ENCODE measurements around the gene KRT35. TPM values are rescaled to one million over a fixed set of nuclear protein-coding genes. Genes with fewer than 3 reads are reported as not detected.
A peak's percentile ranks its signal among the peaks of the same experiment; 100 is the strongest.

Gene KRT35
- total RNA-seq, 4 donors from 2014 or later, result not detected

DNA sequence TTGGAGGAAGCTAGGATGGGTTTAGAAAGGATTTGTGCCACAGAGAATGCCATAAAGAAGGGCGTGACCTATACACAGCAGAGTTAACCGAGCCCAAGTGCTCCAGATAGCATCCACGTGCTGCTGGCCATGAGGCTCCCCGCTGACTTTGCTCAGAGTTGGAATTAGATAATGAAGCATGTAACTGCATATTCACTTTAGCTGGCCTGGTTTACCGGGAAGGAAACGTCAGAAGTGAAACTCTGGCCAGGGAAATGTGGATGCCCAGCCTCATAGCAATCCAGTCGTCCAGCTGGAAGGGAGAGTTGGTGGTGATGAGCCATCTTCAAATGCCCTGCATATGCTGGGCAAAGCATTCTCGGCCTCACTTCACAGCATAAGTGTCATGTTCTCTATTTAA is 6.1 kb downstream of the KRT35 start:
- intact Hi-C loops (cut with DNase I), result no loop called here
- peaks cover 0 to 8% (median 7%) of the 10 kb centered on the region in 4 donors for H3K9me3 ChIP-seq
- no peak for DNase-seq (ENCODE audit: extremely low spot score)
- WGBS, result 84% methylated on average over 8 of the region's 8 CpGs
- no peak for TF ChIP-seq POLR2AphosphoS5 (IDR thresholded peaks at IDR 0.05)
- no peak for TF ChIP-seq EP300 (IDR thresholded peaks at IDR 0.05)
- no peak for TF ChIP-seq CTCF (IDR thresholded peaks at IDR 0.05)
- TF ChIP-seq POLR2A (IDR thresholded peaks at IDR 0.05; ENCODE audit: low read depth), result no peak
- no peaks in the 10 kb centered on the region for H3K36me3 ChIP-seq
- H3K27ac ChIP-seq (replicated peaks in 1 of 4), result no peak overlapping the region
- no peaks in the 10 kb centered on the region for H3K27me3 ChIP-seq
- no peak overlapping the region for H3K4me3 ChIP-seq
- no peaks in the 10 kb centered on the region for H3K4me1 ChIP-seq

- Histone ChIP-seq H3K9me3 (peaks cover 0 to 18% (median 10%) of the 10 kb centered on the region in 4 donors), H3K27me3 (no peaks in the 10 kb centered on the region), H3K36me3 (no peaks in the 10 kb centered on the region), H3K4me1 (peaks cover 13 to 25% (median 22%) of the 10 kb centered on the region in 4 donors), H3K4me3 (no peak overlapping the region), H3K27ac (replicated peaks in 1 of 4) (no peak overlapping the region)
- TF ChIP-seq EP300 (IDR thresholded peaks at IDR 0.05), result no peak
- TF ChIP-seq POLR2A (IDR thresholded peaks at IDR 0.05; ENCODE audit: low read depth), result no peak
- intact Hi-C loops (cut with DNase I), result no loop called here
- no peak for DNase-seq (ENCODE audit: extremely low spot score)
Observed at GRCh38 chr17:41468346-41468745, 12.6 kb downstream of the KRT35 start.

GRCh38 chr17:41467561-41467960 is 13.4 kb downstream of the KRT35 start:
- DNase-seq (ENCODE audit: extremely low spot score), result no peak
- intact Hi-C loops (cut with DNase I), result no loop called here
- H3K36me3 ChIP-seq, result no peaks in the 10 kb centered on the region
- peaks cover 0 to 18% (median 10%) of the 10 kb centered on the region in 4 donors for H3K9me3 ChIP-seq
- no peaks in the 10 kb centered on the region for H3K27me3 ChIP-seq
- H3K4me3 ChIP-seq, result no peak overlapping the region
- no peak overlapping the region for H3K27ac ChIP-seq (replicated peaks in 1 of 4)
- WGBS, result 48% methylated on average over 3 of the region's 4 CpGs
- H3K4me1 ChIP-seq, result peaks cover 13 to 31% (median 30%) of the 10 kb centered on the region in 4 donors
- no peak for TF ChIP-seq CTCF (IDR thresholded peaks at IDR 0.05)
- no peak for TF ChIP-seq EP300 (IDR thresholded peaks at IDR 0.05)
- no peak for TF ChIP-seq POLR2A (IDR thresholded peaks at IDR 0.05; ENCODE audit: low read depth)
- no peak for TF ChIP-seq POLR2AphosphoS5 (IDR thresholded peaks at IDR 0.05)

DNA sequence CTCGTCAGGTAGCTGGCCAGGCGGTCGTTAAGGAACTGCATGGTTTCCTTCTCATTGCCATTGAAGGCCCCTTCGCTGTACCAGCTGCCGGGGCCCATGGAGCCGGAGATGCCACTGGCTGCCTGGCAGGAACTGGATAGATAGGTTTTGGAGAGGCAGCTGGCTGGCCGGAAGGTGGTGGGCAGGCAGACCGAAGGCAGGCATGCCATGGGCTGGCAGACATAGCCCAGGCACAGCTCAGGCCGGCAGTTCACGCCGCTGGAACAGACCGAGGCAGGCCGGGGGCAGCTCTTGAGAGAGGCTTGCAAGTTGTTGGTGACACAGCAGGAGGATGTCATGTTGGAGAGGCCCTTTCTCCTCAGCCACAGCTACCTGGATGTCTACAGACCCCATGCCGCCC is 14.0 kb downstream of the KRT35 start, which contains the start of gene KRT32:
KRT32 (minus strand) TSS at position 399 of the 400 bp plus-strand sequence; CDS start at position 338, 61 bp downstream.
- Histone ChIP-seq H3K4me1 (peaks cover 13 to 33% (median 31%) of the 10 kb centered on the region in 4 donors), H3K9me3 (peaks cover 0 to 16% (median 9%) of the 10 kb centered on the region in 4 donors), H3K27me3 (no peaks in the 10 kb centered on the region), H3K27ac (replicated peaks in 1 of 4) (no peak within 1 kb of the TSS), H3K4me3 (no peak within 1 kb of the TSS), H3K36me3 (no peaks in the 10 kb centered on the region)
- TF ChIP-seq EP300 (IDR thresholded peaks at IDR 0.05) (no peak), POLR2AphosphoS5 (IDR thresholded peaks at IDR 0.05) (no peak), POLR2A (IDR thresholded peaks at IDR 0.05; ENCODE audit: low read depth) (no peak), CTCF (IDR thresholded peaks at IDR 0.05) (no peak)
- no peak for DNase-seq (ENCODE audit: extremely low spot score)
- intact Hi-C loops (cut with DNase I), result no loop called here
- 100% methylated on average over 2 of the region's 14 CpGs for WGBS

GRCh38 chr17:41464682-41465081 is 16.3 kb downstream of the KRT35 start:
- Histone ChIP-seq H3K4me3 (no peak overlapping the region), H3K27ac (replicated peaks in 1 of 4) (peak overlapping the region in 1 of 4 donors; percentile 59), H3K4me1 (peaks cover 13 to 33% (median 31%) of the 10 kb centered on the region in 4 donors), H3K9me3 (peaks cover 0 to 11% (median 3%) of the 10 kb centered on the region in 4 donors), H3K27me3 (no peaks in the 10 kb centered on the region), H3K36me3 (no peaks in the 10 kb centered on the region)
- peak; percentile 65 to 85 for TF ChIP-seq POLR2AphosphoS5 (IDR thresholded peaks at IDR 0.05)
- TF ChIP-seq EP300 (IDR thresholded peaks at IDR 0.05), result no peak
- TF ChIP-seq POLR2A (IDR thresholded peaks at IDR 0.05; ENCODE audit: low read depth), result no peak
- TF ChIP-seq CTCF (IDR thresholded peaks at IDR 0.05), result no peak
- DNase-seq (ENCODE audit: extremely low spot score), result no peak
- 13% methylated on average over 3 of the region's 6 CpGs for WGBS
- intact Hi-C loops (cut with DNase I), result no loop called here

Data from esophagus muscularis mucosa (tissue), 4 donors.